GM21825 (cell line): Measurements from ENCODE around the gene KRT3.

Source experiments
- ATAC-seq: cut with Tn5 transposase; IDR thresholded peaks from one replicate; pipeline ENCODE4 v1.9.1; 2021; ENCODE audit warnings: mild to moderate bottlenecking, moderate library complexity; ENCODE audit not compliant: unreplicated experiment

Gene KRT3

GRCh38 chr12:52783563-52784316 is 12.2 kb downstream of the KRT3 start:
- no peak for ATAC-seq

- ATAC-seq = no peak
Observed at GRCh38 chr12:52782502-52782901, 13.4 kb downstream of the KRT3 start.

- no peak for ATAC-seq
Observed at GRCh38 chr12:52781399-52782082, 14.4 kb downstream of the KRT3 start.

GRCh38 chr12:52779914-52780313 is 16.0 kb downstream of the KRT3 start:
- ATAC-seq = no peak

GRCh38 chr12:52778833-52779232 is 17.1 kb downstream of the KRT3 start:
- ATAC-seq = no peak

GRCh38 chr12:52777566-52777965 is 18.4 kb downstream of the KRT3 start:
- no peak for ATAC-seq

GRCh38 chr12:52776913-52777395 is 19.0 kb downstream of the KRT3 start, which contains the start of gene KRT76:
TSS of gene KRT76 (minus strand) at chr12:52777345. CDS start at chr12:52777291, 54 bp downstream.
- no peak for ATAC-seq

- no peak for ATAC-seq
Observed at GRCh38 chr12:52776435-52776834, 19.5 kb downstream of the KRT3 start.

GRCh38 chr12:52774629-52775250 is 21.2 kb downstream of the KRT3 start:
- ATAC-seq = no peak

GRCh38 chr12:52772772-52773171 is 23.1 kb downstream of the KRT3 start:
- no peak for ATAC-seq

- no peak for ATAC-seq
Observed at GRCh38 chr12:52772188-52772587, 23.7 kb downstream of the KRT3 start.

- ATAC-seq = no peak
Observed at GRCh38 chr12:52771505-52771904, 24.4 kb downstream of the KRT3 start.

GRCh38 chr12:52771088-52771487 is 24.8 kb downstream of the KRT3 start:
- ATAC-seq = no peak

- no peak for ATAC-seq
Observed at GRCh38 chr12:52769946-52770345, 26.0 kb downstream of the KRT3 start.

GRCh38 chr12:52769354-52769753 is 26.6 kb downstream of the KRT3 start:
- no peak for ATAC-seq

GRCh38 chr12:52768479-52769200 is 27.3 kb downstream of the KRT3 start:
- ATAC-seq = no peak

- no peak for ATAC-seq
Observed at GRCh38 chr12:52767427-52767826, 28.5 kb downstream of the KRT3 start.

- no peak for ATAC-seq
Observed at GRCh38 chr12:52767020-52767379, 28.9 kb downstream of the KRT3 start.

- no peak for ATAC-seq
Observed at GRCh38 chr12:52766351-52767019, 29.4 kb downstream of the KRT3 start.

GRCh38 chr12:52765702-52766101 is 30.2 kb downstream of the KRT3 start:
- ATAC-seq = no peak

GRCh38 chr12:52763991-52764390 is 31.9 kb downstream of the KRT3 start:
- ATAC-seq = no peak
